MM.1S (cell line): ENCODE data around the gene GDPD5.

ENCODE experiments used
- DNase-seq: peaks from one replicate; pipeline ENCODE4 v3.0.0-alpha.2; 2015
- H2AFZ ChIP-seq: fragments of 300-600 bp; sonication (generic); 2 replicates; pipeline ENCODE4 v1.6.0; 2016; ENCODE audit warnings: antibody characterized with exemption, low read length
- H3F3A ChIP-seq: fragments of 300-600 bp; sonication (generic); 2 replicates; pipeline ENCODE4 v1.6.1; 2016; ENCODE audit warnings: mild to moderate bottlenecking, antibody characterized with exemption, low read length, moderate library complexity, mixed read lengths; ENCODE audit not compliant: insufficient read depth
- H3K27ac ChIP-seq: fragments of 300-600 bp; sonication (generic); 2 replicates; pipeline ENCODE4 v1.5.1; 2016; ENCODE audit warnings: mild to moderate bottlenecking, low read length
- H3K27me3 ChIP-seq: fragments of 300-600 bp; sonication (generic); replicated peaks from 2 replicates; pipeline ENCODE4 v1.6.0; 2016; ENCODE audit warnings: low read length; ENCODE audit not compliant: insufficient read depth
- H3K36me3 ChIP-seq: fragments of 300-600 bp; sonication (generic); replicated peaks from 2 replicates; pipeline ENCODE4 v1.6.1; 2016; ENCODE audit warnings: mild to moderate bottlenecking, low read length, mixed read lengths; ENCODE audit not compliant: insufficient read depth
- H3K4me1 ChIP-seq: fragments of 300-600 bp; sonication (generic); 2 replicates; pipeline ENCODE4 v1.6.1; 2016; ENCODE audit warnings: low read length, mixed read lengths
- H3K4me2 ChIP-seq: fragments of 300-600 bp; sonication (generic); 2 replicates; pipeline ENCODE4 v1.6.0; 2016; ENCODE audit warnings: low read depth, low read length
- H3K4me3 ChIP-seq: fragments of 300-600 bp; sonication (generic); 2 replicates; pipeline ENCODE4 v1.5.1; 2016; ENCODE audit warnings: low read length, mixed read lengths
- H3K79me2 ChIP-seq: fragments of 300-600 bp; sonication (generic); 2 replicates; pipeline ENCODE4 v1.6.1; 2016; ENCODE audit warnings: mixed run types, low read length, mixed read lengths
- H3K9ac ChIP-seq: fragments of 300-600 bp; sonication (generic); 2 replicates; pipeline ENCODE4 v1.6.1; 2016; ENCODE audit warnings: low read length, mixed read lengths
- H3K9me2 ChIP-seq: fragments of 300-600 bp; sonication (generic); replicated peaks from 2 replicates; pipeline ENCODE4 v1.6.1; 2016; ENCODE audit warnings: mild to moderate bottlenecking, low read length, mixed read lengths; ENCODE audit not compliant: insufficient read depth
- H3K9me3 ChIP-seq: fragments of 300-600 bp; sonication (generic); replicated peaks from 2 replicates; pipeline ENCODE4 v1.6.1; 2016; ENCODE audit warnings: mild to moderate bottlenecking, low read length, mixed read lengths; ENCODE audit not compliant: insufficient read depth
- H4K20me1 ChIP-seq: fragments of 300-600 bp; sonication (generic); 2 replicates; pipeline ENCODE4 v1.6.1; 2016; ENCODE audit warnings: mild to moderate bottlenecking, low read length, moderate library complexity, mixed read lengths; ENCODE audit not compliant: insufficient read depth
- EZH2 ChIP-seq: fragments of 300-600 bp; sonication (generic); optimal IDR thresholded peaks from 2 replicates; pipeline ENCODE3; 2017; ENCODE audit warnings: low read depth, mild to moderate bottlenecking, antibody characterized with exemption, low read length, mixed read lengths
- EZH2phosphoT487 ChIP-seq: fragments of 300-600 bp; sonication (generic); IDR thresholded peaks from 2 replicates; pipeline ENCODE4 v1.6.1; 2018; ENCODE audit warnings: antibody characterized with exemption, low read length
- TF ChIP-seq, protein P1 (sequence below): fragments of 300-600 bp; sonication (generic); IDR thresholded peaks from 2 replicates; pipeline ENCODE4 v1.5.1; 2016; ENCODE audit warnings: antibody characterized with exemption, low read length, mixed read lengths

GDPD5 gene

DNA sequence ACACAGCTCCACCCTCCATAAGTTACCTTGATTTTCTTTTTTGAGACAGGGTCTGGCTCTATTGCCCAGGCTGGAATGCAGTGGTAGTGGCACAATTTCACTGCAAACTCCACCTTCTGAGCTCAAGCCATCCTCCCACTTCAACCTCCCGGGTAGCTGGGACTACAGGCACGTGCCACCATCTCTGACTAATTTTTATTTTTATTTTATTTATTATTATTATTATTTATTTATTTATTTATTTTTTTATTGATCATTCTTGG, 116.9 kb downstream of the GDPD5 start:
- Histone ChIP-seq H3K36me3 (peaks cover 26% of the 10 kb centered on the region; the same call in 1 of the 2 replicates), H3K79me2 (peaks cover 44% of the 10 kb centered on the region), H3K27me3 (no peaks in the 10 kb centered on the region)

GRCh38 chr11:75406338-75406777, 119.4 kb downstream of the GDPD5 start:
- no peak for DNase-seq
- Histone ChIP-seq H4K20me1 (peaks cover 63% of the 10 kb centered on the region), H3K36me3 (peaks cover 43% of the 10 kb centered on the region), H3K27ac (no peak overlapping the region), H3K4me3 (no peak overlapping the region), H3K4me1 (peaks cover 15% of the 10 kb centered on the region), H3F3A (peaks cover 42% of the 10 kb centered on the region), H3K9me3 (no peaks in the 10 kb centered on the region), H3K27me3 (no peaks in the 10 kb centered on the region), H3K9me2 (no peaks in the 10 kb centered on the region), H2AFZ (no peak overlapping the region), H3K9ac (no peak overlapping the region), H3K79me2 (peaks cover 69% of the 10 kb centered on the region), H3K4me2 (no peak overlapping the region)
- TF ChIP-seq EZH2: no peak
- TF ChIP-seq, protein P1, sequence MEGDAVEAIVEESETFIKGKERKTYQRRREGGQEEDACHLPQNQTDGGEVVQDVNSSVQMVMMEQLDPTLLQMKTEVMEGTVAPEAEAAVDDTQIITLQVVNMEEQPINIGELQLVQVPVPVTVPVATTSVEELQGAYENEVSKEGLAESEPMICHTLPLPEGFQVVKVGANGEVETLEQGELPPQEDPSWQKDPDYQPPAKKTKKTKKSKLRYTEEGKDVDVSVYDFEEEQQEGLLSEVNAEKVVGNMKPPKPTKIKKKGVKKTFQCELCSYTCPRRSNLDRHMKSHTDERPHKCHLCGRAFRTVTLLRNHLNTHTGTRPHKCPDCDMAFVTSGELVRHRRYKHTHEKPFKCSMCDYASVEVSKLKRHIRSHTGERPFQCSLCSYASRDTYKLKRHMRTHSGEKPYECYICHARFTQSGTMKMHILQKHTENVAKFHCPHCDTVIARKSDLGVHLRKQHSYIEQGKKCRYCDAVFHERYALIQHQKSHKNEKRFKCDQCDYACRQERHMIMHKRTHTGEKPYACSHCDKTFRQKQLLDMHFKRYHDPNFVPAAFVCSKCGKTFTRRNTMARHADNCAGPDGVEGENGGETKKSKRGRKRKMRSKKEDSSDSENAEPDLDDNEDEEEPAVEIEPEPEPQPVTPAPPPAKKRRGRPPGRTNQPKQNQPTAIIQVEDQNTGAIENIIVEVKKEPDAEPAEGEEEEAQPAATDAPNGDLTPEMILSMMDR: no peak
- TF ChIP-seq EZH2phosphoT487: no peak

More for the DNA sequence above, 116.9 kb downstream of the GDPD5 start:
- Histone ChIP-seq H3K9me2 (no peaks in the 10 kb centered on the region), H3F3A (peaks cover 30% of the 10 kb centered on the region), H3K27ac (no peak overlapping the region), H3K4me3 (no peak overlapping the region), H4K20me1 (peaks cover 38% of the 10 kb centered on the region), H3K9ac (no peak overlapping the region), H2AFZ (no peak overlapping the region), H3K9me3 (no peaks in the 10 kb centered on the region), H3K4me1 (no peaks in the 10 kb centered on the region), H3K4me2 (no peak overlapping the region)
- no peak for DNase-seq
- TF ChIP-seq, protein P1: no peak
- TF ChIP-seq EZH2 (no peak), EZH2phosphoT487 (no peak)

DNA sequence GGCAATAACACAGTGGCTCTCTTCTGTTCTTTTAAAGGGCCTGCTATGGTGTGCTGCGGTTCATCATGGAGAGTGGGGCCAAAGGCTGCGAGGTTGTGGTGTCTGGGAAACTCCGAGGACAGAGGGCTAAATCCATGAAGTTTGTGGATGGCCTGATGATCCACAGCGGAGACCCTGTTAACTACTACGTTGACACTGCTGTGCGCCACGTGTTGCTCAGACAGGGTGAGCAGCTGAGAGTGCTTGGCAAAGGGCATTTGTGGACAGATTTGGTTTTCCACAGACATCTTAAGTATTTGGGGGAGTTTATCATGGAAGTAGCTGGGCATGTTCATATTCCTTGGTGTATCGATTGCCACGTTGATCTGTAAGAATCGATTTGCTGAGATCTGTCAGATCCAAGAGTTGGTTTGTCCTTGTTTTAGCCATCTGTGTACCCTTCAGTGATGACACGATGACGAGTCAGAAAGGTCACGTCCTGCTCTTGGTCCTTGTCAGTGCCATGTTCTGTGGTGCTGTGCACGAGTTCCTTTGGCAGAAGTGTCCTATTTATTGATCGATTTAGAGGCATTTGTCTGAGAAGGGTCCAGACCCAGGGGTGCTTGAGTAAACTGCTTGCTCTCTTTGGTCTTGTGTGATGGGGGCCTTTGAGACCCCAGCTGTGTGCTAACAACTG, 121.6 kb downstream of the GDPD5 start:
- Histone ChIP-seq H3K79me2 (peaks cover 90% of the 10 kb centered on the region), H3K4me1 (peaks cover 15% of the 10 kb centered on the region), H3K4me3 (no peak overlapping the region), H3K9ac (no peak overlapping the region), H3K36me3 (peaks cover 43% of the 10 kb centered on the region), H2AFZ (no peak overlapping the region), H4K20me1 (peaks cover 68% of the 10 kb centered on the region), H3K4me2 (no peak overlapping the region), H3K9me2 (no peaks in the 10 kb centered on the region), H3F3A (peaks cover 58% of the 10 kb centered on the region), H3K27me3 (no peaks in the 10 kb centered on the region), H3K27ac (no peak overlapping the region), H3K9me3 (no peaks in the 10 kb centered on the region)
- TF ChIP-seq, protein P1: no peak
- no peak for TF ChIP-seq EZH2phosphoT487
- DNase-seq: no peak
